ENCODE results near the gene FAF1.

The FAF1 gene

DNA sequence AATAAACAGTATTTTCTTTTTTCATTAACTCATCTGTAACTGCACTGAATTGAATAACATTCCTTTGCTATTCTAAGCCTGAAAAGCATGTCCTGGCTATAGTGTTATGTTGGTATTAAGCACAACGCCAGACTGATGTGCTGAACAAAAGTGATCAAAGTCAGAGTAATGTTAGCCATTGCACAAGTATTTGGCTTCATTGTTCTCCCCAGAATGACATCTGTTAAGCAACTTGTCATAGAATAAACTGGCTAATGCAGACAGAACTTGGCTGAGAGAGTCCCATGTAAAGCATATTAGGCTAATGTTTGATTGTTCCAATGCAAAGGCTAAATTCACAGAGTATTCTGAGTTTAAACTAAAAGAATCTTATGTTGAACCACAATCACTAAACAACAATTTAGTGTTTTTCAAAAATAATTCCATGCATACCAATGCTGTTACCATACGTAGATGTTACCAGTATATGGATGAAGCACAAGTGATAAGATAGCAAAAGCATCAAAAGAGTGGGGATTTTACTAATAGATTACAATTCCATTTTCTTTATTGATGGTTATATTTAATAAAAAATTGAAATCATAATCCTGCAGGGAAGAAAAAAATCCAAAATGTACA lies 301.5 kb downstream of the FAF1 start:
- TF ChIP-seq GATA1 (IDR thresholded peaks at IDR 0.05; ENCODE audit: low read depth, low read length) (no peak), POLR2A (IDR thresholded peaks at IDR 0.05; ENCODE audit: low read length) (no peak)
- DNase-seq: no peak

DNA sequence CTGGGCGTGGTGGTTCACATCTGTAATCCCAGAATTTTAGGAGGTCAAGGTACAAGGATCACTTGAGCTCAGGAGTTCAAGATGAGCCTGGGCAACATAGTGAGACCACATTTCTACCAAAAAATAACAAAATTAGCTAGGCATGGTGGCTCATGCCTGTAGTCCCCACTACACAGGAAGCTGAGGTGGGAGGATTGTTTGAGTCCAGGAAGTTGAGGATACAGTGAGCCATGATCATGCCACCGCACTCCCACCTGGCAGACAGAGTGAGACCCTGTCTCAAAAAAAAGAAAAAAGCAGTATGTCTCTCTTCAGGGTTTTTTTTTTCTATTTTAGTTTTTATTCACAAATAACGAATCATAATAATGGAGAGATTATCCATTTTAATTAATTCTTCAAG lies 303.1 kb downstream of the FAF1 start:
- DNase-seq: no peak
- TF ChIP-seq GATA1 (IDR thresholded peaks at IDR 0.05; ENCODE audit: low read depth, low read length) (no peak), POLR2A (IDR thresholded peaks at IDR 0.05; ENCODE audit: low read length) (no peak)

DNA sequence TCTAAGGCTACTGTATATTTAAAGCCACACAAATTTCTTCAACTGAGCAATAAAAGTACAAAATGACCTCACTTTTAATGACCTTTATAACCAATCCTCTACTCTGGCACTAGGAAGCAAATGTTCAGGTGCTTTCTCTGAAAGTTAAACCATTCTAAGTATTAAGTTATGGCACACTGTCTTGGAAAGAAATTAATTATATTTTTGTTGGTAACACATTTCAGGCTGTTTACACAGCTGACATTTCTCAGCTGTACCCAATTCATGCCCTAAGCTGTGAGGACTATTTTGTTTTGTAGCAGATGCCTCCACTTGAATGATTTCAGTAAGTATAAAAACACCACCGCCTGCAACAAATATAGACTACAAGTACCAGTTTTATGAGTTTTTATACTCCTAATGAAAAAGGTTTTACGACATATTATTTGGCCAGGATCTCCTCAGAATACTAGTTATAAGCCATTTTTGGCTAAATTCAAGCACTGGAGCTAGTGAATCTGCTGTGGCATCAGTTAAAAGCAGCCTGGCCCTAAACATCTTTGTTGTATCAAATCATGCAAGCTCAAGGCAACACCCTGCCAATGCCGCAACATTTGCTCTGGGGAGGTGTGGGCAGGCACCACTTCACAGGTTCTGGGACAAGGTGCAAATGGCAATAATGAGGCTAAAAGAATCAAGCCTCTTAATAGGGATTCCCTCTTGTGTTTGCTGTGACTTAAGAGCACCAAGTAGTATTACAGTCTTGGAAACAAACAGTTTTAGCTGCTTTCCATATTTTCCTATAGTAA lies 308.4 kb downstream of the FAF1 start:
- no peak for TF ChIP-seq GATA1 (IDR thresholded peaks at IDR 0.05; ENCODE audit: low read depth, low read length)
- no peak for TF ChIP-seq POLR2A (IDR thresholded peaks at IDR 0.05; ENCODE audit: low read length)
- peak in 1 of 2 experiments; percentile 6 for DNase-seq

DNA sequence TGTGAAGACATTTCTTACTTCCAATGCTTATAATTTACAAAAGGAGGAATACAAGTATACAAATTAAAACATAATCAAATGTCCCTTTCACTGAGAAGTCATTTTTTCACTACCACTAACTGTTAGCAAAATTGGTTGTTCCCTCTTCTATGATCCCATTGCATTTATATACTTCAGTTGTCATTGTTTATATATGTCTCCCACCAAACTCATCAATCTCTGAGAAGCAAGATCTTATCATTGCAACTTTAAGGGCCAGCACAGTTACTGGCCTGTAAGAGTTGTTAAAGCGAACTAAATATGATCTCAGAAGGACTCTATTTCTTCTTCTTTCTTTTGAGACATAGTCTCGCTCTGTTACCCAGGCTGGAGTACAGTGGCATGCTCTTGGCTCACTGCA lies 313.5 kb downstream of the FAF1 start:
- no peak for DNase-seq
- TF ChIP-seq GATA1 (IDR thresholded peaks at IDR 0.05; ENCODE audit: low read depth, low read length): no peak
- TF ChIP-seq POLR2A (IDR thresholded peaks at IDR 0.05; ENCODE audit: low read length): no peak

DNA sequence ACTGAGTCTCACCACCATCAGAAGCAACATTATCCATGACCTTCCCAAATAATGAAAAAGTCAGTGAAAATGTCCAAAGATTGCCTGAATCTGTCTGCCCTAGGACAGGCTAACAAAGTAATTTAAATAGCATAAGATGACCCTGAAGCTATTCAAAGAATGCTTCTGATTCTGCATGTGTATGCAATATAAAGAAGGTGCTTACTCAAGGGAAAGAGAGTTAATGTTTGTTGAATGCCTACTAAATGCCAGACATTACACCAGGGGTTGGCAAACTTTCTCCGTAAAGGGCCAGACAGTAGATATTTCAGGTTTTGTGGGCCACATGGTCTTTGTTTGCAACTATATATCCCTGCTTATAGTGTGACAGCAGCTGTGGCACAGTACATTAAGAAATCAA lies 314.9 kb downstream of the FAF1 start:
- DNase-seq: no peak
- TF ChIP-seq POLR2A (IDR thresholded peaks at IDR 0.05; ENCODE audit: low read length) (no peak), GATA1 (IDR thresholded peaks at IDR 0.05; ENCODE audit: low read depth, low read length) (no peak)

DNA sequence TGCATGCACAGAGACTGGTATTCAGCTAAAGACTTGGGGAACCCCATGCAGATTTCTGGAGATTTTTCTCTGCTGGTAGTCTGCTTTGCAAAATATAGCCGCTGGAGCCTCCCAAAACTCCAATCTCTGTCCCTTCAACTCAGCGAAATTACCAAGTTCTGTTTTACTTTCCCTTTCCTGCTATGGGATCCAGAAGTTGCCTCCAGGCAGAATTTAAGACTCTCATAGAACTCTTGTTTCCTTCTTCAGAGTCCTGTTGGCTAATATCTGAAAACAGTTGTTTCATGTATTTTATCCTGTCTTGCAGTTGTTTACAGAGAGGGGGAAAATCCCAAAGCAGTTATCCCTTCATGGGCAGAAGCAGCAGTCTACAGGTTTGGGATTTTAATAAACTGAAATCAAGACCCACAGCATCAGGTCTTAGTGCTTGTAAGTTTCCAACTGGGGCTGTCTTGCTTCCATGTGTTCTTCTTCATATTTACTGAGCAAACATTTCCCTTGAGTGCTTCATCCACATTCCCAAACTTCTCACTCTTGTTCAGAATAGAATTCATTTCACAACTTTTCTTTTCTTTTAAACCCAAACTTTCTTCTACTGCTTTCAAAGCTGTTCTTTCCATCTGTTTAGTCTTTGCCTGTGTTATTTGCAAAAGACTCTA lies 315.5 kb downstream of the FAF1 start:
- no peak for TF ChIP-seq POLR2A (IDR thresholded peaks at IDR 0.05; ENCODE audit: low read length)

DNA sequence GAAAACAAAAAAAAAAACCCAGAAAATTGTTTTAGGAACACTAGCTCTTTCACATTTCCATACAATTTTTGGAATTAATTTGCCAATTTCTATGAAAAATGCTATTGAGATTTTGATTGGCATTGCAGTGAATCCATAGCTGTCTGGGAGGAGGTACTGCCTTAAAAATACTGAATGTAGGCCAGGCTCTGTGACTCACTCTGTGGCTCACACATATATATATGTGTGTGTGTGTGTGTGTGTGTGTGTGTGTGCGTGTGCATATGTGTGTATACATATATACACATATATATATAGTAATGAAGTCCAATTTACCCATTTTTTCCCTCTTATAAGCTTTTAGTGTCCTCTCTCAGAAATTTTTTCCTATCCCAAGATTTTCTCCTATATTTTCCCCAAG lies 322.6 kb downstream of the FAF1 start:
- DNase-seq: no peak
- TF ChIP-seq GATA1 (IDR thresholded peaks at IDR 0.05; ENCODE audit: low read depth, low read length): no peak
- no peak for TF ChIP-seq POLR2A (IDR thresholded peaks at IDR 0.05; ENCODE audit: low read length)

More for the DNA sequence above, 315.5 kb downstream of the FAF1 start:
- DNase-seq: no peak

DNA sequence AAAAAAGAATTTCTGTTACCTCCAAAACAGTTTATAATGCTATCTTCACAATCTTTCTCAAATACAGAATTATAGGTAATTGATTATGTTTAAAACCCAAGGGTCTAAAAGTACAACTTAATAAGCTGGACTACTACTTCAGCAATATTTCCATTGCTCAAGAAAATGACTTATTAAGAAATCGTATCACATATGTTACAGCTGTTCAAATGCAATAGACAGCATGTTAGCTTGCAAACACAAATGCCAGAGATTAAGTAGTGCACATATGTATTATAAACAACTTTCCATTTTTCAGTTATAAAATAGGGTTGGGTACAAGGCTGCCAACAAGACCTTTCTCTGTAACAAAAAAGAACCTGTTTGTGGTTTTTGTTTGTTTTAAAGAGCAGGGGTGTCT lies 325.8 kb downstream of the FAF1 start:
- TF ChIP-seq POLR2A (IDR thresholded peaks at IDR 0.05; ENCODE audit: low read length) (no peak), GATA1 (IDR thresholded peaks at IDR 0.05; ENCODE audit: low read depth, low read length) (no peak)
- no peak for DNase-seq

DNA sequence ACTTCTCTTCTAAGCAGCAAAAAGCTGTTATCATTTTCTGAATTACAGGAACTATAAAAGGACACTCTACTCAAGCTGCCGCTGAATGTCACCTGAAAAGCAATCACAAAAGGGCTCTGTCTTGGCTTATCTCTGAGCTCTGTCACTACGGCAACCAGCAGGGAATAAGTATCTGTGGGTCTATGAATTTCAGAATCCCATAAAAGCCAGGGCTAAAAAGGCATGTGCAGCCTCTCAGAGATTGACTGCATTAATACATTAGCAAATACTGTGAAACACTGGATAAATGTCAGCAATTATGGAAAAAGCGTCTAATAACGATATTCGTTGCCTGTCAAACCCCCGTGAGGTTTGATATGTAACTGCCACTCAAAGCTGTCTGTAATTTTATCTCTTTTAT lies 326.6 kb downstream of the FAF1 start:
- DNase-seq: no peak

DNA sequence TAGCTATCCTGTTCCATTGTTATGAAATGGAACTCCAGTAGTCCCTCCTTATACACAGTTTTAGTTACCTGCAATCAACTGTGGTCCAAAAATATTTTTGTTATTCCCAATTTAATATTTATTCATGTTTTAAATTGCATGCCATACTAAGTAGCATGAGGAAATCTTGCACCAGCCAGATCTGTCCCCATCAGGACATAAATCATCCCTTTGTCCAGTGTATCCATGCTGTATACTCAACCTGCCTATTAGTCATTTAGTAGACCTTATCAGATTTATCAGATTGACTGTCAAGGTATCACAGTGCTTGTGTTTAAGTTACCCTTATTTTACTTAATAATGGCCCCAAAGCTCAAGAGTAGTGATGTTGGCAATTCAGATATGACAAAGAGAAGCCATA lies 328.9 kb downstream of the FAF1 start:
- no peak for DNase-seq
- no peak for TF ChIP-seq GATA1 (IDR thresholded peaks at IDR 0.05; ENCODE audit: low read depth, low read length)
- no peak for TF ChIP-seq POLR2A (IDR thresholded peaks at IDR 0.05; ENCODE audit: low read length)

More for the DNA sequence above, 326.6 kb downstream of the FAF1 start:
- TF ChIP-seq GATA1 (IDR thresholded peaks at IDR 0.05; ENCODE audit: low read depth, low read length): no peak
- TF ChIP-seq POLR2A (IDR thresholded peaks at IDR 0.05; ENCODE audit: low read length): no peak

DNA sequence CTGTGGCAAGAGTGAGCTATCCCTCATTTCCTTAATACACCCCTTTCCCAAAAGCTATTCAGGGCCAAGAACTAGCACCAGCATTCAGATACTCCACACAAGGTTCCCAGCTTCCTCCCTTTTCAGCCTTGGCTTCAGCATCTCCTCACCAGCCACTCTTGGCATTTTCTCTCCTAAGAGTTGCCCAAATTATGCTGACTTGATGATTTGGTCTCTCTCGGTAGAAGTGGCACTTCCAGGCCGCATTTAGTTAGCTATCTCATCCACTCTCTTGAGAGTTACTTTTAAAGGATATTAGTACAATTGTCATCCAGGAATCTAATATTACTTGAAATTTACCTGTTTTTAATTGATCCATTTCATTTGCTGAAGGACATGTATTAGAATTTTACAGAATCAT lies 337.8 kb downstream of the FAF1 start:
- TF ChIP-seq GATA1 (IDR thresholded peaks at IDR 0.05; ENCODE audit: low read depth, low read length) (no peak), POLR2A (IDR thresholded peaks at IDR 0.05; ENCODE audit: low read length) (no peak)
- DNase-seq: no peak

DNA sequence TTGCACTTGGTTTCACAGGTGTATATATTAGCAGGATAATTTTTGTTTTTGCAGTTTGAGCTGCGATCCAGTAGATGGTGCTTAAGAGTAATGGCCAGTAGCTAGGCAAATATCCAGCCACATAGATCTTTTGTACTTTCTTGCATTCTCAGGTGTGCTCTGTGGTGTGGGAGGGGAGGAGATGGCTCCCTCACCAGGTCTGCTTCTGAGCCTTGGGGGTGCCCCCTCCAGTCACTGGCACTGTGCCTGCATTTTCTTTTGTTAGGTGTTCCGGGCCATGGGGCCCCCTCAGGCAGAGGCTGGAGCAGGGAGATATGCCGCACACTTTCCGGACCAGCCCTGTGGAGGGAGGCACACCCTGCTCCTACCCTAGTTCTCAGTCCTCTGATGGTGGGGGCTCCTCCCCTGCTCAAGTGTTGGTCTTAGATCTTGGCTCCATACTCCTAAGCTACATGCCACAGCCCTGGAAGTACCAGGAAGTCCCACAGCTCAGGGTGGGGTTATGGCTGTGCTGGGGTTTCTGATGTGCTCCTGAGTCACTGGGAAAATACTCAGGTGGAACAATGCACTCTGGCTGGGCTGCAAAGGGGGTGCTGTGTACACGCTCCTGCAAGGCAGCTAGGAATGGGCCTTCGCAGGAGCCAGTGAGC lies 339.3 kb downstream of the FAF1 start:
- DNase-seq: peak; percentile 77 to 91
- TF ChIP-seq POLR2A (IDR thresholded peaks at IDR 0.05; ENCODE audit: low read length) (no peak), GATA1 (IDR thresholded peaks at IDR 0.05; ENCODE audit: low read depth, low read length) (no peak)

DNA sequence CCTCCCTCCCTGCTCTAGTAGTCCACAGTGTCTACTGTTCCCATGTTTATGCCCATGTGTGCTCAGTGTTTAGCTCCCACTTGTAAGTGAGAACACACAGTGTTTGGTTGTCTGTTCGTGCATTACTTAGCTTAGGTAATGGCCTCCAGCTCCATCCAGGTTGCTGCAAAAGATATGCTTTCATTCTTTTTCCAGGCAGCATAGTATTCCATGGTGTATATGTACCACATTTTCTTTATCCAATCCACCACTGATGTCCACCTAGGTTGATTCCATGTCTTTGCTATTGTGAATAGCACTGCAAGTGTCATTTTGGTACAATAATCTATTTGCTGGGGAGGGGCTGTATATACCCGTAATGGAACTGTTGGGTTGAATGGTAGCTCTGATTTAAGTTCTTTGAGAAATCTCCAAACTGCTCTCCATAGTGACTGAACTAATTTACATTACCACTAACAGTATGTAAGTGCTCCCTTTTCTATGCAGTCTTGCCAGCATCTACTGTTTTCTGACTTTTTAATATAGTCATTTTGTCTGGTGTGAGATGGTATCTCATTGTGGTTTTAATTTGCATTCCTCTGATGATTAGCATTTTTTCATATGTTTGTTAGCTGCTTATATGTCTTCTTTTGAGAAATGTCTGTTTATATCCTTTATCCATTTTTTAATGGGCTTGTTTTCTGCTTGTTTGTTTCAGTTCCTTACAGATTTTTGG lies 344.9 kb downstream of the FAF1 start:
- TF ChIP-seq GATA1 (IDR thresholded peaks at IDR 0.05; ENCODE audit: low read depth, low read length) (no peak), POLR2A (IDR thresholded peaks at IDR 0.05; ENCODE audit: low read length) (no peak)
- DNase-seq: no peak

DNA sequence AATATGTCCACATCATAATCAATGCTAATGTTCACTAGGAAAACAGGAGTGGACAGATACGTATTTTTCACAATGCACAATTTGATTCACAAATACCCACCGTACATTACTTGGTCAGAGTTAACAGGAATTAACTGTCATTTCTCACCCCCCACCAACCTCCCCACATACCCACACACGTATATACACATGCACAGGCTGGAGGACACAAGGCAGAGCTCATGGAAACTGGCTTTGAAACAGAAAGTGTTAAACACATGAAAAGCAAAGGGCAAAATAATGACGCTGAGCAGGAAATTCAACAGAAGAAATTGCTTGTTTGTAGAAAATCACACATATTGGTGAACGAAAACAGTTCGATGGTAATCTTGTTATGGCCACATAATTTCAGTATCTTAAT lies 348.4 kb downstream of the FAF1 start:
- TF ChIP-seq GATA1 (IDR thresholded peaks at IDR 0.05; ENCODE audit: low read depth, low read length) (no peak), POLR2A (IDR thresholded peaks at IDR 0.05; ENCODE audit: low read length) (no peak)
- no peak for DNase-seq
